WERI-Rb-1 (cell line): ENCODE data around the gene RET.

Experiments
- DNase-seq: peaks from one replicate; pipeline ENCODE4 v3.0.0-alpha.2; 2020
- H3K27ac ChIP-seq: fragments of 250-450 bp; sonication (Bioruptor Pico); 2 replicates; pipeline ENCODE4 v1.5.1; 2020; ENCODE audit warnings: mild to moderate bottlenecking, moderate library complexity
- H3K27me3 ChIP-seq: fragments of 250-450 bp; sonication (Bioruptor Pico); 2 replicates; pipeline ENCODE4 v1.5.1; 2021; ENCODE audit warnings: mild to moderate bottlenecking, low read depth, moderate library complexity; ENCODE audit not compliant: insufficient read depth, severe bottlenecking
- H3K36me3 ChIP-seq: fragments of 250-450 bp; sonication (Bioruptor Pico); 2 replicates; pipeline ENCODE4 v1.5.1; 2020; ENCODE audit warnings: mild to moderate bottlenecking, moderate library complexity
- H3K4me3 ChIP-seq: 2 replicates; pipeline ENCODE4 v1.5.1; 2011; ENCODE audit warnings: low read depth, mild to moderate bottlenecking, control low read depth, low read length
- H3K9me3 ChIP-seq: fragments of 250-450 bp; sonication (Bioruptor Pico); 2 replicates; pipeline ENCODE4 v1.5.1; 2021; ENCODE audit warnings: mild to moderate bottlenecking, moderate library complexity; ENCODE audit not compliant: severe bottlenecking
- CTCF ChIP-seq: IDR thresholded peaks from 2 replicates; pipeline ENCODE4 v1.5.1; 2011; ENCODE audit warnings: low read depth, mild to moderate bottlenecking, control low read depth, inconsistent platforms, low read length

RET gene

GRCh38 chr10:43136995-43137716 is 60.3 kb downstream of the RET start:
- TF ChIP-seq CTCF = no peak
- DNase-seq = no peak
- Histone ChIP-seq H3K36me3 (no peaks in the 10 kb centered on the region; the same call in 1 of the 2 replicates), H3K4me3 (peak overlapping the region; percentile 97), H3K27ac (peak overlapping the region; percentile 81), H3K9me3 (no peaks in the 10 kb centered on the region), H3K27me3 (peaks cover 8% of the 10 kb centered on the region)

GRCh38 chr10:43137717-43138020 is 60.8 kb downstream of the RET start:
- peaks cover 8% of the 10 kb centered on the region for H3K27me3 ChIP-seq
- no peaks in the 10 kb centered on the region; the same call in 1 of the 2 replicates for H3K36me3 ChIP-seq
- no peak for TF ChIP-seq CTCF
- no peaks in the 10 kb centered on the region for H3K9me3 ChIP-seq
- DNase-seq = peak; percentile 62
- H3K4me3 ChIP-seq = peak overlapping the region; percentile 97
- H3K27ac ChIP-seq = peak overlapping the region; percentile 81

- Histone ChIP-seq H3K36me3 (no peaks in the 10 kb centered on the region; the same call in 1 of the 2 replicates), H3K27me3 (peaks cover 7% of the 10 kb centered on the region), H3K27ac (peak within 1 kb of the TSS; percentile 81), H3K4me3 (peak within 1 kb of the TSS; percentile 97), H3K9me3 (no peaks in the 10 kb centered on the region)
- TF ChIP-seq CTCF = 0 out of 2 replicates have a peak, but pooled peaks have one; percentile 1
- DNase-seq = peak; percentile 80
Measured at GRCh38 chr10:43138021-43138756, 61.3 kb downstream of the RET start, which contains the start of gene CSGALNACT2. Gene CSGALNACT2, plus strand, starts transcription at chr10:43138445. Its CDS starts 16,705 bp downstream, at chr10:43155150.

- DNase-seq = peak; percentile 25
- Histone ChIP-seq H3K27ac (peak overlapping the region; percentile 45; the same call in 1 of the 2 replicates), H3K4me3 (peak overlapping the region; percentile 66), H3K36me3 (no peaks in the 10 kb centered on the region; the same call in 1 of the 2 replicates), H3K27me3 (peaks cover under 1% of the 10 kb centered on the region), H3K9me3 (no peaks in the 10 kb centered on the region)
- no peak for TF ChIP-seq CTCF
Measured at GRCh38 chr10:43138757-43139241, 61.9 kb downstream of the RET start.

GRCh38 chr10:43141421-43141820 is 64.6 kb downstream of the RET start:
- no peak for DNase-seq
- H3K36me3 ChIP-seq = no peaks in the 10 kb centered on the region; the same call in 1 of the 2 replicates
- no peak for TF ChIP-seq CTCF
- H3K27me3 ChIP-seq = no peaks in the 10 kb centered on the region
- no peak overlapping the region for H3K4me3 ChIP-seq
- H3K27ac ChIP-seq = no peak overlapping the region
- H3K9me3 ChIP-seq = no peaks in the 10 kb centered on the region
